Measurements from ENCODE around the gene SSTR1.

DNA sequence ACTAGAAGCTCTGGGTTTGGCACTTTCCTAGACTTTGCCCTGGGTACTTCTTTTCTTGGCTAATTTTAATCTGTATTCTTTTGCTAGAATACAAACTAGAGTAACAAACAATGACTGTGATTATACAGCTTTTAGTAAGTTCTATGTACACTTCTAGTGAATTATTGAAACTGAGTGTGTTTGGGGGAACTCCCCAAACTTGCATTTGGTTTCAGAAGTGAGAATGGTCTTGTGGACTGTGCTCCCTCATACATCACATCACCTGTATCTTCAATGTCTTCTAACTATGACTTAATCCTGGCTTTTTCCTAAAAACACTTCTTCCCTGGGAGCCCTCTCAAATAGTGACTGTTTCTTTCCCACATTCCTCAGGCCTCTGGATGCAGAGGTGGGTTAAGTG lies 23.6 kb upstream of the SSTR1 start:
- TF ChIP-seq POLR2A (IDR thresholded peaks at IDR 0.05; ENCODE audit: low read depth) = no peak
- TF ChIP-seq, protein P1, sequence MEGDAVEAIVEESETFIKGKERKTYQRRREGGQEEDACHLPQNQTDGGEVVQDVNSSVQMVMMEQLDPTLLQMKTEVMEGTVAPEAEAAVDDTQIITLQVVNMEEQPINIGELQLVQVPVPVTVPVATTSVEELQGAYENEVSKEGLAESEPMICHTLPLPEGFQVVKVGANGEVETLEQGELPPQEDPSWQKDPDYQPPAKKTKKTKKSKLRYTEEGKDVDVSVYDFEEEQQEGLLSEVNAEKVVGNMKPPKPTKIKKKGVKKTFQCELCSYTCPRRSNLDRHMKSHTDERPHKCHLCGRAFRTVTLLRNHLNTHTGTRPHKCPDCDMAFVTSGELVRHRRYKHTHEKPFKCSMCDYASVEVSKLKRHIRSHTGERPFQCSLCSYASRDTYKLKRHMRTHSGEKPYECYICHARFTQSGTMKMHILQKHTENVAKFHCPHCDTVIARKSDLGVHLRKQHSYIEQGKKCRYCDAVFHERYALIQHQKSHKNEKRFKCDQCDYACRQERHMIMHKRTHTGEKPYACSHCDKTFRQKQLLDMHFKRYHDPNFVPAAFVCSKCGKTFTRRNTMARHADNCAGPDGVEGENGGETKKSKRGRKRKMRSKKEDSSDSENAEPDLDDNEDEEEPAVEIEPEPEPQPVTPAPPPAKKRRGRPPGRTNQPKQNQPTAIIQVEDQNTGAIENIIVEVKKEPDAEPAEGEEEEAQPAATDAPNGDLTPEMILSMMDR (IDR thresholded peaks at IDR 0.05) = no peak
- no peak for TF ChIP-seq POLR2AphosphoS5 (IDR thresholded peaks at IDR 0.05)
- no peak for TF ChIP-seq EP300 (IDR thresholded peaks at IDR 0.05)

Data from esophagus muscularis mucosa (tissue), 4 donors.